ENCODE data around the gene KCND2. TPM values are rescaled to one million over a fixed set of nuclear protein-coding genes. Genes with fewer than 3 reads are reported as not detected.

Gene KCND2
- polyA plus RNA-seq, 1 of the 3 experiments (the other 2 are of a cell fraction) = not detected

GRCh38 chr7:120320218-120320961, 47.4 kb downstream of the KCND2 start (continued):
- TF ChIP-seq, protein P1, sequence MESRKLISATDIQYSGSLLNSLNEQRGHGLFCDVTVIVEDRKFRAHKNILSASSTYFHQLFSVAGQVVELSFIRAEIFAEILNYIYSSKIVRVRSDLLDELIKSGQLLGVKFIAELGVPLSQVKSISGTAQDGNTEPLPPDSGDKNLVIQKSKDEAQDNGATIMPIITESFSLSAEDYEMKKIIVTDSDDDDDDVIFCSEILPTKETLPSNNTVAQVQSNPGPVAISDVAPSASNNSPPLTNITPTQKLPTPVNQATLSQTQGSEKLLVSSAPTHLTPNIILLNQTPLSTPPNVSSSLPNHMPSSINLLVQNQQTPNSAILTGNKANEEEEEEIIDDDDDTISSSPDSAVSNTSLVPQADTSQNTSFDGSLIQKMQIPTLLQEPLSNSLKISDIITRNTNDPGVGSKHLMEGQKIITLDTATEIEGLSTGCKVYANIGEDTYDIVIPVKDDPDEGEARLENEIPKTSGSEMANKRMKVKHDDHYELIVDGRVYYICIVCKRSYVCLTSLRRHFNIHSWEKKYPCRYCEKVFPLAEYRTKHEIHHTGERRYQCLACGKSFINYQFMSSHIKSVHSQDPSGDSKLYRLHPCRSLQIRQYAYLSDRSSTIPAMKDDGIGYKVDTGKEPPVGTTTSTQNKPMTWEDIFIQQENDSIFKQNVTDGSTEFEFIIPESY (IDR thresholded peaks at IDR 0.05; ENCODE audit: borderline replicate concordance, low read depth) = no peak
- TF ChIP-seq RAD21 (IDR thresholded peaks at IDR 0.05; ENCODE audit: low read length) = no peak

GRCh38 chr7:120327054-120327453, 54.1 kb downstream of the KCND2 start:
- H4K20me1 ChIP-seq (ENCODE audit: insufficient read depth) = no peaks in the 10 kb centered on the region
- H3K79me2 ChIP-seq (ENCODE audit: insufficient read depth) = no peaks in the 10 kb centered on the region
- WGBS (ENCODE audit: low lambda C conversion rate) = 0% methylated on average over 1 of the region's 1 CpG
- no peaks in the 10 kb centered on the region for H3K9me3 ChIP-seq
- no peak for DNase-seq
- CTCF ChIA-PET = no interaction called here
- H3K27ac ChIP-seq (ENCODE audit: low read depth in 2 of 2, low read length in 1 of 2) = no peak overlapping the region
- POLR2A ChIA-PET = no interaction called here
- no peaks in the 10 kb centered on the region for H3K27me3 ChIP-seq (ENCODE audit: insufficient read depth)
- no peak overlapping the region for H2AFZ ChIP-seq (ENCODE audit: low read depth)
- no peak overlapping the region for H3K4me3 ChIP-seq (ENCODE audit: low read depth in 2 of 2, low read length in 1 of 2)
- no peak overlapping the region for H3K9ac ChIP-seq
- H3F3A ChIP-seq (replicated peaks; ENCODE audit: insufficient read depth) = no peaks in the 10 kb centered on the region
- no peak for TF ChIP-seq YY1 (IDR thresholded peaks at IDR 0.05; ENCODE audit: low read depth)
- no peak for TF ChIP-seq TCF12 (IDR thresholded peaks at IDR 0.05)
- TF ChIP-seq IRF3 (IDR thresholded peaks at IDR 0.05; ENCODE audit: low read depth, low read length) = no peak
- TF ChIP-seq RXRA (IDR thresholded peaks at IDR 0.05; ENCODE audit: borderline replicate concordance, low read depth) = no peak
- TF ChIP-seq RFX5 (IDR thresholded peaks at IDR 0.05; ENCODE audit: low read length) = no peak
- TF ChIP-seq FOSL2 (IDR thresholded peaks at IDR 0.05; ENCODE audit: borderline replicate concordance, low read depth) = no peak
- no peak for TF ChIP-seq USF2 (IDR thresholded peaks at IDR 0.05; ENCODE audit: borderline replicate concordance, low read depth, low read length)
- TF ChIP-seq MEF2A (IDR thresholded peaks at IDR 0.05; ENCODE audit: borderline replicate concordance, low read depth) = no peak
- no peak for TF ChIP-seq EZH2phosphoT487 (IDR thresholded peaks at IDR 0.05; ENCODE audit: borderline replicate concordance, low read depth)
- no peak for TF ChIP-seq JUND (IDR thresholded peaks at IDR 0.05)
- no peak for TF ChIP-seq GATA2 (CRISPR knock-in tag; IDR thresholded peaks at IDR 0.05)
- TF ChIP-seq FOXJ3 (CRISPR knock-in tag; IDR thresholded peaks at IDR 0.05) = no peak
- no peak overlapping the region for H3K4me2 ChIP-seq
- peaks cover 14% of the 10 kb centered on the region; the same call in 1 of the 2 replicates for H3K9me2 ChIP-seq
- no peaks in the 10 kb centered on the region for H3K4me1 ChIP-seq (ENCODE audit: control insufficient read depth in 1 of 2, insufficient read depth in 2 of 2, low read depth in 1 of 2, low read length in 1 of 2)
- peaks cover 0 to 4% of the 10 kb centered on the region in 2 experiments for H3K36me3 ChIP-seq (replicated peaks in 1 of 2; ENCODE audit: control insufficient read depth in 1 of 2, insufficient read depth in 2 of 2, low read length in 1 of 2)
